Measurements from ENCODE around the gene FOCAD. TPM values are rescaled to one million over a fixed set of nuclear protein-coding genes. Genes with fewer than 3 reads are reported as not detected.

The FOCAD gene
- total RNA-seq, 2 donors from 2014 or later, result 32.0 to 76.1 TPM

DNA sequence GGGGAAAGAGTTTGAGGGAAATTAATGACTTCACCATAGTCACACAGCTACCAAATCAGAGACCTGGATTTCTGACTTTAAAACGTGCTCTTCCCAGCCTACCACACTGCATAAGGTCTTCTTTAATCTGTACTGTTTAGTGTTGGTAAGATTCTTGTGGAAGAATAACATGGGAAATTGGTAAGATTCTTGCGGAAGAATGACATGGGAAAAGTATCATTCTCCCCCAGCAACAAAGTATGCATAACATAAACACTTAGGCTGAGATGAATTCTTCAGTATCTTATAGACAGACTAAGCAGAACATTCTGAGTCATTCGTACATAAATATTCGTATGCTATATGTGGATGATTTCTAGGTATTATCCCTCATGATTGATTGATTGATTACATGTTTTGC lies 170.4 kb downstream of the FOCAD start:
- 86% methylated on average over 4 of the region's 4 CpGs for WGBS
- intact Hi-C loops (cut with DNase I), result no loop called here
- Histone ChIP-seq H3K9me3 (no peaks in the 10 kb centered on the region), H3K4me1 (replicated peaks) (no peaks in the 10 kb centered on the region), H3K27ac (no peak overlapping the region), H3K27me3 (replicated peaks; ENCODE audit: insufficient read depth) (no peaks in the 10 kb centered on the region), H3K4me3 (no peak overlapping the region), H3K36me3 (no peaks in the 10 kb centered on the region)
- no peak for TF ChIP-seq POLR2AphosphoS5 (IDR thresholded peaks at IDR 0.05)
- TF ChIP-seq POLR2A (IDR thresholded peaks at IDR 0.05), result no peak
- TF ChIP-seq, protein P1, sequence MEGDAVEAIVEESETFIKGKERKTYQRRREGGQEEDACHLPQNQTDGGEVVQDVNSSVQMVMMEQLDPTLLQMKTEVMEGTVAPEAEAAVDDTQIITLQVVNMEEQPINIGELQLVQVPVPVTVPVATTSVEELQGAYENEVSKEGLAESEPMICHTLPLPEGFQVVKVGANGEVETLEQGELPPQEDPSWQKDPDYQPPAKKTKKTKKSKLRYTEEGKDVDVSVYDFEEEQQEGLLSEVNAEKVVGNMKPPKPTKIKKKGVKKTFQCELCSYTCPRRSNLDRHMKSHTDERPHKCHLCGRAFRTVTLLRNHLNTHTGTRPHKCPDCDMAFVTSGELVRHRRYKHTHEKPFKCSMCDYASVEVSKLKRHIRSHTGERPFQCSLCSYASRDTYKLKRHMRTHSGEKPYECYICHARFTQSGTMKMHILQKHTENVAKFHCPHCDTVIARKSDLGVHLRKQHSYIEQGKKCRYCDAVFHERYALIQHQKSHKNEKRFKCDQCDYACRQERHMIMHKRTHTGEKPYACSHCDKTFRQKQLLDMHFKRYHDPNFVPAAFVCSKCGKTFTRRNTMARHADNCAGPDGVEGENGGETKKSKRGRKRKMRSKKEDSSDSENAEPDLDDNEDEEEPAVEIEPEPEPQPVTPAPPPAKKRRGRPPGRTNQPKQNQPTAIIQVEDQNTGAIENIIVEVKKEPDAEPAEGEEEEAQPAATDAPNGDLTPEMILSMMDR (IDR thresholded peaks at IDR 0.05), result no peak
- DNase-seq (ENCODE audit: low spot score), result no peak

GRCh38 chr9:20863945-20864344 lies 179.9 kb downstream of the FOCAD start:
- H3K36me3 ChIP-seq, result no peaks in the 10 kb centered on the region
- H3K4me3 ChIP-seq, result no peak overlapping the region
- H3K27me3 ChIP-seq (replicated peaks; ENCODE audit: insufficient read depth), result no peaks in the 10 kb centered on the region
- WGBS, result 27% methylated on average over 2 of the region's 2 CpGs
- DNase-seq (ENCODE audit: low spot score), result no peak
- no peak overlapping the region for H3K27ac ChIP-seq
- H3K4me1 ChIP-seq (replicated peaks), result no peaks in the 10 kb centered on the region
- intact Hi-C loops (cut with DNase I), result no loop called here
- TF ChIP-seq POLR2A (IDR thresholded peaks at IDR 0.05), result no peak
- TF ChIP-seq, protein P1 (IDR thresholded peaks at IDR 0.05), result no peak
- no peak for TF ChIP-seq POLR2AphosphoS5 (IDR thresholded peaks at IDR 0.05)
- H3K9me3 ChIP-seq, result no peaks in the 10 kb centered on the region

- DNase-seq (ENCODE audit: low spot score), result no peak
- H3K9me3 ChIP-seq, result no peaks in the 10 kb centered on the region
- no peaks in the 10 kb centered on the region for H3K27me3 ChIP-seq (replicated peaks; ENCODE audit: insufficient read depth)
- no peaks in the 10 kb centered on the region for H3K36me3 ChIP-seq
- no peak overlapping the region for H3K4me3 ChIP-seq
- WGBS, result 76% methylated on average over 4 of the region's 4 CpGs
- intact Hi-C loops (cut with DNase I), result no loop called here
- no peak overlapping the region for H3K27ac ChIP-seq
- H3K4me1 ChIP-seq (replicated peaks), result no peaks in the 10 kb centered on the region
- TF ChIP-seq, protein P1 (IDR thresholded peaks at IDR 0.05), result no peak
- TF ChIP-seq POLR2A (IDR thresholded peaks at IDR 0.05) (no peak), POLR2AphosphoS5 (IDR thresholded peaks at IDR 0.05) (no peak)
Measured at GRCh38 chr9:20865347-20865746, 181.3 kb downstream of the FOCAD start.

- Histone ChIP-seq H3K27me3 (replicated peaks; ENCODE audit: insufficient read depth) (no peaks in the 10 kb centered on the region), H3K36me3 (no peaks in the 10 kb centered on the region), H3K4me1 (replicated peaks) (no peaks in the 10 kb centered on the region), H3K9me3 (no peaks in the 10 kb centered on the region), H3K27ac (no peak overlapping the region), H3K4me3 (no peak overlapping the region)
- no peak for DNase-seq (ENCODE audit: low spot score)
- TF ChIP-seq POLR2A (IDR thresholded peaks at IDR 0.05) (no peak), POLR2AphosphoS5 (IDR thresholded peaks at IDR 0.05) (no peak)
- TF ChIP-seq, protein P1 (IDR thresholded peaks at IDR 0.05), result no peak
- intact Hi-C loops (cut with DNase I), result no loop called here
- 90% methylated on average over 4 of the region's 4 CpGs for WGBS
Measured at GRCh38 chr9:20870115-20870514, 186.1 kb downstream of the FOCAD start.

- intact Hi-C loops (cut with DNase I), result no loop called here
- Histone ChIP-seq H3K9me3 (no peaks in the 10 kb centered on the region), H3K36me3 (no peaks in the 10 kb centered on the region), H3K4me1 (replicated peaks) (no peaks in the 10 kb centered on the region), H3K27ac (no peak overlapping the region), H3K4me3 (no peak overlapping the region), H3K27me3 (replicated peaks; ENCODE audit: insufficient read depth) (no peaks in the 10 kb centered on the region)
- no peak for DNase-seq (ENCODE audit: low spot score)
- WGBS, result 64% methylated on average over 1 of the region's 1 CpG
- TF ChIP-seq POLR2AphosphoS5 (IDR thresholded peaks at IDR 0.05), result no peak
Measured at GRCh38 chr9:20872340-20872977, 188.4 kb downstream of the FOCAD start.

Measured in prostate gland (tissue), 2 donors.